WTC11 (cell line): Measurements from ENCODE around the gene CTNNA1. TPM values are rescaled to one million over a fixed set of nuclear protein-coding genes. Genes with fewer than 3 reads are reported as not detected.

ENCODE experiments used
- ATAC-seq: fragments of 200-7000 bp; cut with Tn5 transposase; 2 replicates; pipeline ENCODE4 v1.10.0; 2021; ENCODE audit warnings: mild to moderate bottlenecking, moderate library complexity
- CTCF ChIA-PET: fragments of 300-600 bp; sonication (Branson Sonifier 250); formaldehyde crosslinking; loops from one replicate; lab custom pipeline; 2021; ENCODE audit warnings: antibody characterized with exemption; lab: Charles Lee
- POLR2A ChIA-PET: fragments of 350-600 bp; sonication (Branson Sonifier 250); formaldehyde crosslinking; loops from one replicate; lab custom pipeline; 2021; ENCODE audit warnings: antibody characterized with exemption; lab: Charles Lee
- DNase-seq: peaks from one replicate; pipeline ENCODE4 v3.0.0; 2021; ENCODE audit warnings: low spot score
- H3K27ac Mint-ChIP-seq: 2 replicates; pipeline ENCODE4 v1.8.0; 2021; ENCODE audit warnings: mixed read lengths
- H3K27me3 Mint-ChIP-seq: 2 replicates; pipeline ENCODE4 v1.8.0; 2021; ENCODE audit warnings: low read depth, mild to moderate bottlenecking, moderate library complexity, mixed read lengths
- H3K36me3 Mint-ChIP-seq: 2 replicates; pipeline ENCODE4 v1.8.0; 2021; ENCODE audit warnings: mixed read lengths
- H3K4me1 Mint-ChIP-seq: 2 replicates; pipeline ENCODE4 v1.8.0; 2022; ENCODE audit warnings: mixed read lengths
- H3K4me3 Mint-ChIP-seq: 2 replicates; pipeline ENCODE4 v1.8.0; 2021; ENCODE audit warnings: mild to moderate bottlenecking, moderate library complexity, mixed read lengths
- H3K9me3 Mint-ChIP-seq: 2 replicates; pipeline ENCODE4 v1.8.0; 2021; ENCODE audit warnings: mixed read lengths
- AFF4 ChIP-seq: sonication (generic); formaldehyde crosslinking; IDR thresholded peaks from 2 replicates; pipeline ENCODE4 v1.8.1; 2023; ENCODE audit warnings: mild to moderate bottlenecking, missing genetic modification reagents, borderline replicate concordance
- E2F1 ChIP-seq: sonication (generic); formaldehyde crosslinking; IDR thresholded peaks from 2 replicates; pipeline ENCODE4 v1.8.0; 2022; ENCODE audit warnings: mild to moderate bottlenecking, missing genetic modification reagents
- FOXP4 ChIP-seq: sonication (generic); formaldehyde crosslinking; IDR thresholded peaks from 2 replicates; pipeline ENCODE4 v1.8.0; 2022; ENCODE audit warnings: mild to moderate bottlenecking, missing genetic modification reagents
- JUN ChIP-seq: sonication (generic); formaldehyde crosslinking; IDR thresholded peaks from 2 replicates; pipeline ENCODE4 v1.8.0; 2023; ENCODE audit warnings: mild to moderate bottlenecking, missing genetic modification reagents
- KAT7 ChIP-seq: sonication (generic); formaldehyde crosslinking; IDR thresholded peaks from 2 replicates; pipeline ENCODE4 v1.8.1; 2023; ENCODE audit warnings: missing genetic modification reagents, mild to moderate bottlenecking, borderline replicate concordance
- MAX ChIP-seq: sonication (generic); formaldehyde crosslinking; IDR thresholded peaks from 2 replicates; pipeline ENCODE4 v1.8.0; 2022; ENCODE audit warnings: mild to moderate bottlenecking, missing genetic modification reagents
- NFYB ChIP-seq: sonication (generic); formaldehyde crosslinking; conservative IDR thresholded peaks from 2 replicates; pipeline ENCODE4 v1.8.0; 2022; ENCODE audit warnings: low read depth, missing genetic modification reagents
- NR3C1 ChIP-seq: sonication (generic); formaldehyde crosslinking; conservative IDR thresholded peaks from 2 replicates; pipeline ENCODE4 v1.8.1; 2023; ENCODE audit warnings: low read depth, mild to moderate bottlenecking, missing genetic modification reagents
- OVOL2 ChIP-seq: fragments of 250-450 bp; sonication (Bioruptor Pico); IDR thresholded peaks from 2 replicates; pipeline ENCODE4 v1.9.0; 2021; ENCODE audit warnings: mild to moderate bottlenecking, borderline replicate concordance
- RORB ChIP-seq: fragments of 250-450 bp; sonication (Bioruptor Pico); IDR thresholded peaks from 2 replicates; pipeline ENCODE4 v1.9.0; 2021; ENCODE audit warnings: mild to moderate bottlenecking
- TCF7 ChIP-seq: sonication (generic); formaldehyde crosslinking; IDR thresholded peaks from 2 replicates; pipeline ENCODE4 v1.8.0; 2022; ENCODE audit warnings: mild to moderate bottlenecking, low read depth, missing genetic modification reagents, moderate library complexity
- ZBTB21 ChIP-seq: sonication (generic); formaldehyde crosslinking; IDR thresholded peaks from 2 replicates; pipeline ENCODE4 v1.8.1; 2023; ENCODE audit warnings: mild to moderate bottlenecking, missing genetic modification reagents, borderline replicate concordance
- ZNF138 ChIP-seq: sonication (generic); formaldehyde crosslinking; conservative IDR thresholded peaks from 2 replicates; pipeline ENCODE4 v1.8.1; 2022; ENCODE audit warnings: mild to moderate bottlenecking, moderate library complexity, missing genetic modification reagents
- ZNF232 ChIP-seq: sonication (generic); formaldehyde crosslinking; IDR thresholded peaks from 2 replicates; pipeline ENCODE4 v1.8.0; 2022; ENCODE audit warnings: mild to moderate bottlenecking, missing genetic modification reagents
- total RNA-seq: library from RNA; stranded (reverse); gene quantifications from 3 replicates; pipeline ENCODE4 v1.2.3, GENCODE V29; 2021
- TF ChIP-seq, protein P1 (sequence below): sonication (generic); formaldehyde crosslinking; IDR thresholded peaks from 2 replicates; pipeline ENCODE4 v1.8.0; 2023; ENCODE audit warnings: mild to moderate bottlenecking, missing genetic modification reagents
- TF ChIP-seq, protein P2 (sequence below): sonication (generic); formaldehyde crosslinking; IDR thresholded peaks from 2 replicates; pipeline ENCODE4 v1.8.0; 2022; ENCODE audit warnings: missing genetic modification reagents
- TF ChIP-seq, protein P3 (sequence below): sonication (generic); formaldehyde crosslinking; IDR thresholded peaks from 2 replicates; pipeline ENCODE4 v1.8.1; 2023; ENCODE audit warnings: mild to moderate bottlenecking, missing genetic modification reagents

CTNNA1 gene
- total RNA-seq, 1 experiment from 2014 or later = 309 TPM

GRCh38 chr5:138705567-138705966 lies 47.7 kb upstream of the CTNNA1 start (continued):
- TF ChIP-seq RORB (CRISPR knock-in tag) = no peak
- no peak for TF ChIP-seq OVOL2
- no peak for TF ChIP-seq ZNF232
- TF ChIP-seq, protein P1, sequence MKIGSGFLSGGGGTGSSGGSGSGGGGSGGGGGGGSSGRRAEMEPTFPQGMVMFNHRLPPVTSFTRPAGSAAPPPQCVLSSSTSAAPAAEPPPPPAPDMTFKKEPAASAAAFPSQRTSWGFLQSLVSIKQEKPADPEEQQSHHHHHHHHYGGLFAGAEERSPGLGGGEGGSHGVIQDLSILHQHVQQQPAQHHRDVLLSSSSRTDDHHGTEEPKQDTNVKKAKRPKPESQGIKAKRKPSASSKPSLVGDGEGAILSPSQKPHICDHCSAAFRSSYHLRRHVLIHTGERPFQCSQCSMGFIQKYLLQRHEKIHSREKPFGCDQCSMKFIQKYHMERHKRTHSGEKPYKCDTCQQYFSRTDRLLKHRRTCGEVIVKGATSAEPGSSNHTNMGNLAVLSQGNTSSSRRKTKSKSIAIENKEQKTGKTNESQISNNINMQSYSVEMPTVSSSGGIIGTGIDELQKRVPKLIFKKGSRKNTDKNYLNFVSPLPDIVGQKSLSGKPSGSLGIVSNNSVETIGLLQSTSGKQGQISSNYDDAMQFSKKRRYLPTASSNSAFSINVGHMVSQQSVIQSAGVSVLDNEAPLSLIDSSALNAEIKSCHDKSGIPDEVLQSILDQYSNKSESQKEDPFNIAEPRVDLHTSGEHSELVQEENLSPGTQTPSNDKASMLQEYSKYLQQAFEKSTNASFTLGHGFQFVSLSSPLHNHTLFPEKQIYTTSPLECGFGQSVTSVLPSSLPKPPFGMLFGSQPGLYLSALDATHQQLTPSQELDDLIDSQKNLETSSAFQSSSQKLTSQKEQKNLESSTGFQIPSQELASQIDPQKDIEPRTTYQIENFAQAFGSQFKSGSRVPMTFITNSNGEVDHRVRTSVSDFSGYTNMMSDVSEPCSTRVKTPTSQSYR = no peak

GRCh38 chr5:138706655-138707480 lies 46.4 kb upstream of the CTNNA1 start:
- Mint-ChIP-seq H3K9me3 (peaks cover under 1% of the 10 kb centered on the region; the same call in 1 of the 2 replicates), H3K4me3 (no peak overlapping the region), H3K36me3 (no peaks in the 10 kb centered on the region), H3K4me1 (peaks cover 50% of the 10 kb centered on the region)
- CTCF ChIA-PET = interaction anchor here (1.2 to 3.6 kb wide), 4 partner anchors 19 to 83 kb away, joined by 4 to 12 read pairs (median 7); no protein-coding TSS in a partner anchor
- no peak for DNase-seq
- TF ChIP-seq ZNF138 (CRISPR knock-in tag) (no peak), KAT7 (CRISPR knock-in tag) (no peak), TCF7 (CRISPR knock-in tag) (no peak)
- TF ChIP-seq, all 79 proteins: peak for 0
- POLR2A ChIA-PET = no interaction called here
- Mint-ChIP-seq H3K27ac (no peak overlapping the region), H3K27me3 (no peaks in the 10 kb centered on the region)
- peak; percentile 61 for ATAC-seq

DNA sequence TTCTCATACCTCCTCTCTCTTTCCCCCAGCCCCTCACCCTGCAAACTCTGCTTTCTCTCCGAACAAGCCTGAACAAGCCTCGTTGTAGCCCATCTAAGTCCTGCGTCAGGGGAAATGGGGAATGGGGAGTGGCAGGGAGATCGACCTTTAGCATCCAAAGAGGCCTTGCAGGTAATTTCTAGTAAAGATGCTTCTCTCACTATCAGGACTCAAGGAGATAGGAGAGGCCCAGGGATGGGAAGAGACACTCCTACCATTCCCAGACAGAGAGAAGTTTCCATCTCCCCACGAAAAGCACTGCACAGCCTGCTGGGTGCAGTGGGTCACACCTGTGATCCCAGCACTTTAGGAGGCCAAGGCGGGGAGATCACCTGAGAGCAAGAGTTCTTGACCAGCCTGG lies 44.4 kb upstream of the CTNNA1 start:
- no peak overlapping the region for H3K4me3 Mint-ChIP-seq
- DNase-seq (no peak), ATAC-seq (peak; percentile 32)
- no peaks in the 10 kb centered on the region for H3K36me3 Mint-ChIP-seq
- peaks cover 40% of the 10 kb centered on the region for H3K4me1 Mint-ChIP-seq
- POLR2A ChIA-PET = no interaction called here
- no peaks in the 10 kb centered on the region for H3K27me3 Mint-ChIP-seq
- H3K27ac Mint-ChIP-seq = peak overlapping the region; percentile 70
- H3K9me3 Mint-ChIP-seq = no peaks in the 10 kb centered on the region
- CTCF ChIA-PET = interaction anchor here (1.7 to 3.6 kb wide), 2 partner anchors 17 to 224 kb away, joined by 4 to 12 read pairs; no protein-coding TSS in a partner anchor
- TF ChIP-seq E2F1 (CRISPR knock-in tag) (no peak), NR3C1 (CRISPR knock-in tag) (no peak), NFYB (CRISPR knock-in tag) (no peak), JUN (no peak), MAX (no peak), AFF4 (CRISPR knock-in tag) (no peak), FOXP4 (CRISPR knock-in tag) (no peak), ZBTB21 (CRISPR knock-in tag) (no peak)
- TF ChIP-seq, protein P2, sequence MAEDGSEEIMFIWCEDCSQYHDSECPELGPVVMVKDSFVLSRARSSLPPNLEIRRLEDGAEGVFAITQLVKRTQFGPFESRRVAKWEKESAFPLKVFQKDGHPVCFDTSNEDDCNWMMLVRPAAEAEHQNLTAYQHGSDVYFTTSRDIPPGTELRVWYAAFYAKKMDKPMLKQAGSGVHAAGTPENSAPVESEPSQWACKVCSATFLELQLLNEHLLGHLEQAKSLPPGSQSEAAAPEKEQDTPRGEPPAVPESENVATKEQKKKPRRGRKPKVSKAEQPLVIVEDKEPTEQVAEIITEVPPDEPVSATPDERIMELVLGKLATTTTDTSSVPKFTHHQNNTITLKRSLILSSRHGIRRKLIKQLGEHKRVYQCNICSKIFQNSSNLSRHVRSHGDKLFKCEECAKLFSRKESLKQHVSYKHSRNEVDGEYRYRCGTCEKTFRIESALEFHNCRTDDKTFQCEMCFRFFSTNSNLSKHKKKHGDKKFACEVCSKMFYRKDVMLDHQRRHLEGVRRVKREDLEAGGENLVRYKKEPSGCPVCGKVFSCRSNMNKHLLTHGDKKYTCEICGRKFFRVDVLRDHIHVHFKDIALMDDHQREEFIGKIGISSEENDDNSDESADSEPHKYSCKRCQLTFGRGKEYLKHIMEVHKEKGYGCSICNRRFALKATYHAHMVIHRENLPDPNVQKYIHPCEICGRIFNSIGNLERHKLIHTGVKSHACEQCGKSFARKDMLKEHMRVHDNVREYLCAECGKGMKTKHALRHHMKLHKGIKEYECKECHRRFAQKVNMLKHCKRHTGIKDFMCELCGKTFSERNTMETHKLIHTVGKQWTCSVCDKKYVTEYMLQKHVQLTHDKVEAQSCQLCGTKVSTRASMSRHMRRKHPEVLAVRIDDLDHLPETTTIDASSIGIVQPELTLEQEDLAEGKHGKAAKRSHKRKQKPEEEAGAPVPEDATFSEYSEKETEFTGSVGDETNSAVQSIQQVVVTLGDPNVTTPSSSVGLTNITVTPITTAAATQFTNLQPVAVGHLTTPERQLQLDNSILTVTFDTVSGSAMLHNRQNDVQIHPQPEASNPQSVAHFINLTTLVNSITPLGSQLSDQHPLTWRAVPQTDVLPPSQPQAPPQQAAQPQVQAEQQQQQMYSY (CRISPR knock-in tag) = no peak
- TF ChIP-seq, protein P3, sequence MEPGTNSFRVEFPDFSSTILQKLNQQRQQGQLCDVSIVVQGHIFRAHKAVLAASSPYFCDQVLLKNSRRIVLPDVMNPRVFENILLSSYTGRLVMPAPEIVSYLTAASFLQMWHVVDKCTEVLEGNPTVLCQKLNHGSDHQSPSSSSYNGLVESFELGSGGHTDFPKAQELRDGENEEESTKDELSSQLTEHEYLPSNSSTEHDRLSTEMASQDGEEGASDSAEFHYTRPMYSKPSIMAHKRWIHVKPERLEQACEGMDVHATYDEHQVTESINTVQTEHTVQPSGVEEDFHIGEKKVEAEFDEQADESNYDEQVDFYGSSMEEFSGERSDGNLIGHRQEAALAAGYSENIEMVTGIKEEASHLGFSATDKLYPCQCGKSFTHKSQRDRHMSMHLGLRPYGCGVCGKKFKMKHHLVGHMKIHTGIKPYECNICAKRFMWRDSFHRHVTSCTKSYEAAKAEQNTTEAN = no peak
